NCI-H2107 (cell line): ENCODE results near the gene CRIM1.
A peak's percentile ranks its signal among the peaks of the same experiment; 100 is the strongest.

Experiments used
- DNase-seq: peaks from one replicate; lab custom pipeline; 2025; lab: John Stamatoyannopoulos, UW

CRIM1 gene

GRCh38 chr2:36582538-36582937 lies 227.0 kb downstream of the CRIM1 start:
- no peak for DNase-seq

GRCh38 chr2:36582951-36583350 lies 227.4 kb downstream of the CRIM1 start:
- DNase-seq: no peak

GRCh38 chr2:36584148-36584794 lies 228.7 kb downstream of the CRIM1 start:
- no peak for DNase-seq

- no peak for DNase-seq
These were observed 231.1 kb downstream of the CRIM1 start for GRCh38 chr2:36586672-36587071.

GRCh38 chr2:36587101-36587500 lies 231.5 kb downstream of the CRIM1 start:
- DNase-seq: no peak

- DNase-seq: no peak
These were observed 232.0 kb downstream of the CRIM1 start for GRCh38 chr2:36587556-36587955.

- no peak for DNase-seq
These were observed 233.7 kb downstream of the CRIM1 start for GRCh38 chr2:36589230-36589630.

GRCh38 chr2:36594849-36595248 lies 239.3 kb downstream of the CRIM1 start:
- DNase-seq: no peak

- DNase-seq: no peak
These were observed 240.8 kb downstream of the CRIM1 start for GRCh38 chr2:36596397-36596796.

- DNase-seq: no peak
These were observed 241.5 kb downstream of the CRIM1 start for GRCh38 chr2:36597003-36597531.

- DNase-seq: peak; percentile 5
These were observed 242.2 kb downstream of the CRIM1 start, which contains the start of gene FEZ2 for GRCh38 chr2:36597532-36598377. TSS of gene FEZ2 (minus strand) at chr2:36598168. CDS start at chr2:36598142, 26 bp downstream.
